ENCODE data around the gene CDHR1.

Gene CDHR1

GRCh38 chr10:84234479-84234878 is 40.1 kb downstream of the CDHR1 start:
- DNase-seq, result no peak

- no peak for DNase-seq
These were observed 40.8 kb downstream of the CDHR1 start for GRCh38 chr10:84235096-84235495.

- no peak for DNase-seq
These were observed 42.5 kb downstream of the CDHR1 start for GRCh38 chr10:84236807-84237198.

GRCh38 chr10:84237199-84238051 is 43.1 kb downstream of the CDHR1 start:
- DNase-seq, result no peak

GRCh38 chr10:84238909-84239308 is 44.6 kb downstream of the CDHR1 start:
- no peak for DNase-seq

GRCh38 chr10:84241185-84241790 is 47.0 kb downstream of the CDHR1 start, which contains the start of gene LRIT1:
LRIT1 (minus strand) TSS chr10:84241546; CDS start chr10:84241439, 107 bp downstream.
- no peak for DNase-seq

GRCh38 chr10:84243759-84244158 is 49.4 kb downstream of the CDHR1 start:
- no peak for DNase-seq

GRCh38 chr10:84244651-84245270 is 50.4 kb downstream of the CDHR1 start, which contains the start of gene RGR:
RGR (plus strand) TSS chr10:84245053; CDS start chr10:84245091, 38 bp downstream.
- DNase-seq, result no peak

GRCh38 chr10:84247496-84247895 is 53.2 kb downstream of the CDHR1 start:
- DNase-seq, result no peak

- no peak for DNase-seq
These were observed 54.5 kb downstream of the CDHR1 start for GRCh38 chr10:84248794-84249193.

- DNase-seq, result no peak
These were observed 60.5 kb downstream of the CDHR1 start for GRCh38 chr10:84254552-84255478.

- no peak for DNase-seq
These were observed 62.4 kb downstream of the CDHR1 start for GRCh38 chr10:84256510-84257342.

- DNase-seq, result no peak
These were observed 63.1 kb downstream of the CDHR1 start for GRCh38 chr10:84257343-84258020.

- DNase-seq, result no peak
These were observed 63.8 kb downstream of the CDHR1 start for GRCh38 chr10:84258034-84258695.

- no peak for DNase-seq
These were observed 67.0 kb downstream of the CDHR1 start for GRCh38 chr10:84261236-84261915.

GRCh38 chr10:84262190-84262956 is 68.0 kb downstream of the CDHR1 start:
- DNase-seq, result no peak

- DNase-seq, result no peak
These were observed 69.4 kb downstream of the CDHR1 start for GRCh38 chr10:84263716-84264115.

- peak; percentile 49 for DNase-seq
These were observed 70.3 kb downstream of the CDHR1 start for GRCh38 chr10:84264611-84265141.

GRCh38 chr10:84265418-84265817 is 71.1 kb downstream of the CDHR1 start:
- DNase-seq, result peak; percentile 68

All from DMS153 (cell line).